Measurements from ENCODE around the gene CBFA2T3.
"Not testable (repeated sequence)": the region's sequence is repeated elsewhere in the genome, so short reads cannot be mapped to it uniquely, and the experiment has no call there.

DNA sequence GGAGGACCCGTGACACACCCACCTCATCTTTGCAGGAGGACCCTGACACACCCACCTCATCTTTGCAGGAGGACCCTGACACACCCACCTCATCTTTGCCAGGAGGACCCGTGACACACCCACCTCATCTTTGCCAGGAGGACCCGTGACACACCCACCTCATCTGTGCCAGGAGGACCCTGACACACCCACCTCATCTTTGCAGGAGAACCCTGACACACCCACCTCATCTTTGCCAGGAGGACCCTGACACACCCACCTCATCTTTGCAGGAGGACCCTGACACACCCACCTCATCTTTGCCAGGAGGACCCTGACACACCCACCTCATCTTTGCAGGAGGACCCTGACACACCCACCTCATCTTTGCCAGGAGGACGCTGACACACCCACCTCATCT, 31.8 kb upstream of the CBFA2T3 start:
- TF ChIP-seq, protein P1, sequence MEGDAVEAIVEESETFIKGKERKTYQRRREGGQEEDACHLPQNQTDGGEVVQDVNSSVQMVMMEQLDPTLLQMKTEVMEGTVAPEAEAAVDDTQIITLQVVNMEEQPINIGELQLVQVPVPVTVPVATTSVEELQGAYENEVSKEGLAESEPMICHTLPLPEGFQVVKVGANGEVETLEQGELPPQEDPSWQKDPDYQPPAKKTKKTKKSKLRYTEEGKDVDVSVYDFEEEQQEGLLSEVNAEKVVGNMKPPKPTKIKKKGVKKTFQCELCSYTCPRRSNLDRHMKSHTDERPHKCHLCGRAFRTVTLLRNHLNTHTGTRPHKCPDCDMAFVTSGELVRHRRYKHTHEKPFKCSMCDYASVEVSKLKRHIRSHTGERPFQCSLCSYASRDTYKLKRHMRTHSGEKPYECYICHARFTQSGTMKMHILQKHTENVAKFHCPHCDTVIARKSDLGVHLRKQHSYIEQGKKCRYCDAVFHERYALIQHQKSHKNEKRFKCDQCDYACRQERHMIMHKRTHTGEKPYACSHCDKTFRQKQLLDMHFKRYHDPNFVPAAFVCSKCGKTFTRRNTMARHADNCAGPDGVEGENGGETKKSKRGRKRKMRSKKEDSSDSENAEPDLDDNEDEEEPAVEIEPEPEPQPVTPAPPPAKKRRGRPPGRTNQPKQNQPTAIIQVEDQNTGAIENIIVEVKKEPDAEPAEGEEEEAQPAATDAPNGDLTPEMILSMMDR (IDR thresholded peaks at IDR 0.05), result not testable (repeated sequence)
- not testable (repeated sequence) for TF ChIP-seq POLR2A, EP300 (IDR thresholded peaks at IDR 0.05)
